Gastroesophageal sphincter (tissue), 4 donors: ENCODE results near the gene HMGB1. TPM values are rescaled to one million over a fixed set of nuclear protein-coding genes. Genes with fewer than 3 reads are reported as not detected.
A peak's percentile ranks its signal among the peaks of the same experiment; 100 is the strongest.

ENCODE experiments used
- ATAC-seq: fragments of 150-250 bp; one replicate; pipeline ENCODE4 v1.9.1; 2016; ENCODE audit warnings: mild to moderate bottlenecking, moderate library complexity
- H3K27ac ChIP-seq, 4 donors: fragments of 200-600 bp; sonication (generic) in 3 of 4; 1 replicate in 3 of 4; 2 replicates in 1 of 4; pipeline ENCODE4 v1.5.1; 2016 to 2019
- H3K27me3 ChIP-seq: fragments of 200-600 bp; sonication (generic); one replicate; pipeline ENCODE4 v1.5.1; 2019
- H3K36me3 ChIP-seq, 2 donors: fragments of 200-600 bp; sonication (generic); one replicate each; pipeline ENCODE4 v1.5.1; 2019; ENCODE audit warnings: control low read depth in 1 of 2
- H3K4me1 ChIP-seq, 3 donors: fragments of 200-600 bp; sonication (generic); 1 replicate in 2 of 3; 2 replicates in 1 of 3; pipeline ENCODE4 v1.5.1; 2016 to 2019; ENCODE audit warnings: control low read depth in 2 of 3
- H3K4me3 ChIP-seq, 2 donors: fragments of 200-600 bp; sonication (generic); one replicate each; pipeline ENCODE4 v1.5.1; 2019; ENCODE audit warnings: mild to moderate bottlenecking in 1 of 2, moderate library complexity in 1 of 2
- H3K9me3 ChIP-seq, 3 donors: fragments of 200-600 bp; sonication (generic); one replicate each; pipeline ENCODE4 v1.5.1; 2017 to 2019; ENCODE audit warnings: control low read depth in 2 of 3
- EP300 ChIP-seq: sonication (generic); formaldehyde crosslinking; IDR thresholded peaks from one replicate; pipeline ENCODE4 v1.6.1; 2017; ENCODE audit warnings: antibody characterized with exemption, mild to moderate bottlenecking
- POLR2A ChIP-seq, 2 donors: fragments of 450-650 bp; IDR thresholded peaks; one replicate each; pipeline ENCODE4 v1.6.1; 2017; ENCODE audit warnings: antibody characterized with exemption in 2 of 2, mild to moderate bottlenecking in 2 of 2, moderate library complexity in 1 of 2
- POLR2AphosphoS5 ChIP-seq: sonication (generic); formaldehyde crosslinking; IDR thresholded peaks from one replicate; pipeline ENCODE4 v1.6.1; 2017; ENCODE audit warnings: antibody characterized with exemption
- WGBS, 2 donors: methylation state at CpG; one replicate each; pipeline ENCODE4 v1.1.5; 2018; ENCODE audit warnings: low coverage in 1 of 2; 5-methylcytosine and 5-hydroxymethylcytosine counted together
- total RNA-seq, 4 donors: library from RNA; depleted of rRNA; stranded (reverse); fragments of >200 nt; gene quantifications; one replicate each; pipeline ENCODE4 v1.1.0, GENCODE V29; 2016
- TF ChIP-seq, protein P1 (sequence below), 4 experiments: fragments of 200-600 bp in 2 of 4; fragments of 450-650 bp in 2 of 4; sonication (generic) in 1 of 4; IDR thresholded peaks; one replicate each; pipeline ENCODE4 v1.5.1; 2017 to 2019; ENCODE audit warnings: antibody characterized with exemption in 4 of 4, mild to moderate bottlenecking in 2 of 4, moderate library complexity in 2 of 4

Gene HMGB1
- total RNA-seq, 4 donors from 2014 or later, result 255 to 350 (median 337) TPM

GRCh38 chr13:30416471-30416870, 49.3 kb downstream of the HMGB1 start:
- Histone ChIP-seq H3K27ac (no peak overlapping the region), H3K36me3 (no peaks in the 10 kb centered on the region), H3K27me3 (no peaks in the 10 kb centered on the region), H3K4me3 (no peak overlapping the region), H3K4me1 (peaks cover 2 to 15% (median 4%) of the 10 kb centered on the region in 3 donors), H3K9me3 (no peaks in the 10 kb centered on the region)
- ATAC-seq, result no peak
- TF ChIP-seq POLR2A (IDR thresholded peaks at IDR 0.05), result no peak
- TF ChIP-seq, protein P1, sequence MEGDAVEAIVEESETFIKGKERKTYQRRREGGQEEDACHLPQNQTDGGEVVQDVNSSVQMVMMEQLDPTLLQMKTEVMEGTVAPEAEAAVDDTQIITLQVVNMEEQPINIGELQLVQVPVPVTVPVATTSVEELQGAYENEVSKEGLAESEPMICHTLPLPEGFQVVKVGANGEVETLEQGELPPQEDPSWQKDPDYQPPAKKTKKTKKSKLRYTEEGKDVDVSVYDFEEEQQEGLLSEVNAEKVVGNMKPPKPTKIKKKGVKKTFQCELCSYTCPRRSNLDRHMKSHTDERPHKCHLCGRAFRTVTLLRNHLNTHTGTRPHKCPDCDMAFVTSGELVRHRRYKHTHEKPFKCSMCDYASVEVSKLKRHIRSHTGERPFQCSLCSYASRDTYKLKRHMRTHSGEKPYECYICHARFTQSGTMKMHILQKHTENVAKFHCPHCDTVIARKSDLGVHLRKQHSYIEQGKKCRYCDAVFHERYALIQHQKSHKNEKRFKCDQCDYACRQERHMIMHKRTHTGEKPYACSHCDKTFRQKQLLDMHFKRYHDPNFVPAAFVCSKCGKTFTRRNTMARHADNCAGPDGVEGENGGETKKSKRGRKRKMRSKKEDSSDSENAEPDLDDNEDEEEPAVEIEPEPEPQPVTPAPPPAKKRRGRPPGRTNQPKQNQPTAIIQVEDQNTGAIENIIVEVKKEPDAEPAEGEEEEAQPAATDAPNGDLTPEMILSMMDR (IDR thresholded peaks at IDR 0.05), result no peak
- TF ChIP-seq EP300, result no peak
- no peak for TF ChIP-seq POLR2AphosphoS5
- 81 to 100% methylated on average over 1 of the region's 1 CpG for WGBS, 2 donors

GRCh38 chr13:30415430-30416030, 50.2 kb downstream of the HMGB1 start:
- Histone ChIP-seq H3K27me3 (no peaks in the 10 kb centered on the region), H3K27ac (no peak overlapping the region), H3K4me3 (no peak overlapping the region), H3K4me1 (peaks cover 0 to 7% (median under 1%) of the 10 kb centered on the region in 3 donors), H3K9me3 (no peaks in the 10 kb centered on the region), H3K36me3 (no peaks in the 10 kb centered on the region)
- TF ChIP-seq POLR2AphosphoS5 (no peak), EP300 (no peak), POLR2A (IDR thresholded peaks at IDR 0.05) (no peak)
- TF ChIP-seq, protein P1 (IDR thresholded peaks at IDR 0.05), result no peak
- 81 to 84% methylated on average over 3 of the region's 3 CpGs for WGBS, 2 donors
- ATAC-seq, result no peak

GRCh38 chr13:30413842-30414241, 51.9 kb downstream of the HMGB1 start:
- 92 to 96% methylated on average over 2 of the region's 3 CpGs for WGBS, 2 donors
- no peak for TF ChIP-seq POLR2AphosphoS5
- TF ChIP-seq POLR2A (IDR thresholded peaks at IDR 0.05), result no peak
- TF ChIP-seq, protein P1 (IDR thresholded peaks at IDR 0.05), result no peak
- TF ChIP-seq EP300, result no peak
- Histone ChIP-seq H3K36me3 (no peaks in the 10 kb centered on the region), H3K27me3 (no peaks in the 10 kb centered on the region), H3K4me1 (peaks cover 0 to 10% (median 8%) of the 10 kb centered on the region in 3 donors), H3K27ac (no peak overlapping the region), H3K4me3 (no peak overlapping the region), H3K9me3 (no peaks in the 10 kb centered on the region)
- no peak for ATAC-seq

DNA sequence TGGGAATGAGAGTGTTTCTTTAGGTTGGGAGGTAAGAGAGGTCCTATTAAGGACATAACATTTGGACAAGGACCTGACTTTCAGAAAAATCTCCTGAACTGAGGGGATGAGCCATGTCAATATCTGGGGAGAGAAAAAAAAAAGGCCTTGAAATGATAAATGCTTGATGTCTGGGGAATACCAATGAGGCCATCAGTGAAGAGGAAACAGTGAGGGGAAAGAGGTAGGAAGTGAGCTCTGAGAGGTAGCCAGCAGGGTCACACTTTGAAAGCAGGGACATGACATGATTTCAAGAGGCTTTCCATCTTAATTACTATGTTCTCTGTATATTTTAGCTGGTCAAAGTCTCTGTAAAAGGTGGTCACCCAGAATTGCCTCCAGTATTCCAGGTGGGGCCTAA, 53.4 kb downstream of the HMGB1 start:
- Histone ChIP-seq H3K36me3 (no peaks in the 10 kb centered on the region), H3K27ac (no peak overlapping the region), H3K4me1 (peaks cover 0 to 25% (median 12%) of the 10 kb centered on the region in 3 donors), H3K9me3 (no peaks in the 10 kb centered on the region), H3K4me3 (no peak overlapping the region), H3K27me3 (no peaks in the 10 kb centered on the region)
- TF ChIP-seq, protein P1 (IDR thresholded peaks at IDR 0.05), result no peak
- TF ChIP-seq EP300 (no peak), POLR2AphosphoS5 (no peak)
- no peak for ATAC-seq

GRCh38 chr13:30410705-30411125, 55.0 kb downstream of the HMGB1 start:
- Histone ChIP-seq H3K27ac (peak overlapping the region in 3 of 4 donors; percentile 82 to 89 (median 88)), H3K27me3 (no peaks in the 10 kb centered on the region), H3K4me3 (no peak overlapping the region), H3K36me3 (no peaks in the 10 kb centered on the region), H3K4me1 (peaks cover 0 to 31% (median 12%) of the 10 kb centered on the region in 3 donors), H3K9me3 (no peaks in the 10 kb centered on the region)
- TF ChIP-seq POLR2AphosphoS5, result no peak
- TF ChIP-seq, protein P1 (IDR thresholded peaks at IDR 0.05), result no peak
- no peak for TF ChIP-seq POLR2A (IDR thresholded peaks at IDR 0.05)
- TF ChIP-seq EP300, result no peak
- ATAC-seq, result no peak
- WGBS, 2 donors, result 83 to 90% methylated on average over 2 of the region's 2 CpGs
